Kidney (tissue), 14 donors: ENCODE measurements around the gene COL4A3. TPM values are rescaled to one million over a fixed set of nuclear protein-coding genes. Genes with fewer than 3 reads are reported as not detected.

Source experiments
- DNase-seq, 5 donors: peaks; one replicate each; pipeline ENCODE4 v3.0.0-alpha.2; 2013 to 2020
- FAIRE-seq: peaks from 2 replicates; lab custom pipeline; 2012; peaks lifted over from hg19 to GRCh38; lab: Jason Lieb, UNC
- H3K27ac ChIP-seq, 2 donors: one replicate each; pipeline ENCODE4 v1.7.0; 2013; ENCODE audit warnings: low read depth in 2 of 2, low read length in 2 of 2, inconsistent platforms in 1 of 2
- H3K27me3 ChIP-seq: one replicate; pipeline ENCODE4 v1.7.1; 2013; ENCODE audit warnings: low read length, inconsistent platforms; ENCODE audit not compliant: control insufficient read depth, insufficient read depth
- H3K36me3 ChIP-seq, 3 donors: one replicate each; pipeline versions ENCODE4 v1.7.0 to v1.7.1; 2013; ENCODE audit warnings: low read length in 3 of 3, control low read depth in 1 of 3, inconsistent platforms in 1 of 3; ENCODE audit not compliant: insufficient read depth in 3 of 3, control insufficient read depth in 2 of 3
- H3K4me1 ChIP-seq, 3 donors: one replicate each; pipeline versions ENCODE4 v1.7.0 to v1.7.1; 2013; ENCODE audit warnings: low read length in 3 of 3, inconsistent platforms in 1 of 3, low read depth in 1 of 3; ENCODE audit not compliant: control insufficient read depth in 2 of 3, insufficient read depth in 2 of 3
- H3K4me3 ChIP-seq, 3 donors: one replicate each; pipeline versions ENCODE4 v1.7.0 to v1.8.1; 2013; ENCODE audit warnings: low read length in 3 of 3, control low read depth in 1 of 3, inconsistent platforms in 1 of 3
- H3K9ac ChIP-seq, 3 donors: one replicate each; pipeline versions ENCODE4 v1.7.0 to v1.7.1; 2013; ENCODE audit warnings: low read length in 3 of 3, control low read depth in 1 of 3, inconsistent platforms in 1 of 3
- H3K9me3 ChIP-seq, 3 donors: one replicate each; pipeline versions ENCODE4 v1.7.0 to v1.7.1; 2013; ENCODE audit warnings: low read length in 3 of 3, control low read depth in 1 of 3, inconsistent platforms in 1 of 3; ENCODE audit not compliant: control insufficient read depth in 2 of 3, insufficient read depth in 1 of 3
- CTCF ChIP-seq: IDR thresholded peaks from 3 replicates; pipeline ENCODE4 v1.5.1; 2012; ENCODE audit warnings: mild to moderate bottlenecking, moderate library complexity, borderline replicate concordance; ENCODE audit not compliant: insufficient read depth; ENCODE audit errors: extremely low read depth
- intact Hi-C: fragments of 100-400 bp; cut with DNase I; formaldehyde crosslinking; loops from one replicate; pipeline ENCODE4 v1.11.1; 2022
- polyA plus RNA-seq: library from polyadenylated mRNA; stranded (reverse); fragments of 350-450 nt; fragmentation: Illumina TruSeq; extraction: RNeasy Lipid Tissue Mini Kit (QIAGEN cat#74804); gene quantifications from one replicate; pipeline ENCODE4 v1.2.3, GENCODE V29; 2014; ENCODE audit warnings: low read depth, low replicate concordance; ENCODE audit not compliant: insufficient read depth
- total RNA-seq: library from RNA; stranded (reverse); fragmentation: NEBNext Ultra II Directional; extraction: Animal tissue kit (Norgen Biotek cat#: 25700); gene quantifications from one replicate; pipeline ENCODE4 v1.2.1, GENCODE V29; 2021
- donor health status: control.
- donor health status: control.
- donor health status: control.
- donor health status: control.
- donor health status: control.
- donor health status: DM: yes; HTN: yes; CAD: no.
- donor health status: Normal renal cell carcinoma (clear cell type).

The COL4A3 gene
- total and polyA plus RNA-seq, 2 donors from 2014 or later, result 20.8 to 48.8 TPM

- FAIRE-seq, result no peak
Measured at GRCh38 chr2:227322530-227323205, 158.2 kb downstream of the COL4A3 start.

DNA sequence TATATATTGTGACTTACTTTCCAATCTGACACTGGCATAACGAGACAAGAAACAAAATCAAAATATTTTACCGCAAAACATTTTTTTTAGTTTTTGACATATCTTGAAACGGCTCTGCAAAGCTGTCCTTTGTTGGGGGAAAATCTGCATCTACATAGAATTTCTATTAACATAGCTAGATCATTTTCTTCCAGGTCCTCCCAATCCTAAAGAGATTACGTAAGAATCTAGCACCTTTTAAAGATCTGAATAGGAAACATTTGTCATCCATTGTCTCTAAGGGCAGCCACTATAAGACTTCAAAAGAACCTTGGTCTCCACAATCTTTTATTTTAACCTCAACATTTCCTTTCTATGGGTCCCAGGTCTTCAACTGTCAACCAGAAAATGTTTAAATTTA lies 159.4 kb downstream of the COL4A3 start:
- intact Hi-C loops, result no loop called here
- H3K9me3 ChIP-seq, result no peaks in the 10 kb centered on the region
- FAIRE-seq (no peak), DNase-seq (no peak)
- no peaks in the 10 kb centered on the region for H3K27me3 ChIP-seq
- peaks cover 0 to 7% (median 5%) of the 10 kb centered on the region in 3 donors for H3K4me1 ChIP-seq
- no peaks in the 10 kb centered on the region for H3K36me3 ChIP-seq
- no peak for TF ChIP-seq CTCF
- no peak overlapping the region for H3K27ac ChIP-seq
- no peak overlapping the region for H3K9ac ChIP-seq
- H3K4me3 ChIP-seq, result no peak overlapping the region

More at GRCh38 chr2:227322530-227323205, 158.2 kb downstream of the COL4A3 start:
- H3K9me3 ChIP-seq, result no peaks in the 10 kb centered on the region
- H3K27me3 ChIP-seq, result no peaks in the 10 kb centered on the region
- no peak for TF ChIP-seq CTCF
- DNase-seq, result no peak
- intact Hi-C loops, result no loop called here
- no peak overlapping the region for H3K4me3 ChIP-seq
- no peaks in the 10 kb centered on the region for H3K36me3 ChIP-seq
- H3K27ac ChIP-seq, result no peak overlapping the region
- H3K9ac ChIP-seq, result no peak overlapping the region
- H3K4me1 ChIP-seq, result peaks cover 0 to 6% (median 3%) of the 10 kb centered on the region in 3 donors

DNA sequence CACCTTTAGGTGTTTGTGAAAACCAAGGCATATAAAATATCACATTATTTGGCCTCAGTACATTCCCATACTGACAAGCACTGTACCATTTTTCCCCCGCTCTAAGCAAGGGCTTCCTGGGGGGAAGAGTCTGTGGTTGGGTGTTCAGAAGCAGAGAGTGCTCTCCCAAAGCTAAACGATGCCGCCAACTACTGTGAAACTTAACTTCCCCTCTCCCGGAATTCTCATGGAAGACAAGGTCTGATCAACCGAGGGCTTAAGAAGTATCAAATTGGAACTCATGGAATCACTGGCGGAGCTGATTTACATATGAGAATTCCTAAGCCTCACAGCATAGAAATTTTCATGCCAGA lies 160.2 kb downstream of the COL4A3 start:
- Histone ChIP-seq H3K4me1 (peaks cover 0 to 7% (median 5%) of the 10 kb centered on the region in 3 donors), H3K27ac (peak overlapping the region; percentile 68 to 95), H3K4me3 (peak overlapping the region; percentile 88 to 98 (median 93)), H3K36me3 (no peaks in the 10 kb centered on the region), H3K27me3 (no peaks in the 10 kb centered on the region), H3K9ac (peak overlapping the region; percentile 26 to 97 (median 80)), H3K9me3 (no peaks in the 10 kb centered on the region)
- no peak for FAIRE-seq
- intact Hi-C loops, result no loop called here
- no peak for TF ChIP-seq CTCF
- DNase-seq, result peak in 1 of 5 donors; percentile 52
